GM23338 (cell line): ENCODE results near the gene BAAT. TPM values are rescaled to one million over a fixed set of nuclear protein-coding genes. Genes with fewer than 3 reads are reported as not detected.

Experiments
- ATAC-seq: fragments of 200-7000 bp; cut with Tn5 transposase; 3 replicates; pipeline ENCODE4 v1.9.1; 2020
- DNase-seq: peaks from one replicate; pipeline ENCODE4 v3.0.0-alpha.2; 2015; ENCODE audit warnings: low spot score
- H2AFZ ChIP-seq: fragments of 200-600 bp; sonication (generic); 2 replicates; pipeline ENCODE4 v1.8.0; 2016; ENCODE audit warnings: antibody characterized with exemption, mild to moderate bottlenecking, moderate library complexity
- H3F3A ChIP-seq: fragments of 200-600 bp; sonication (generic); replicated peaks from 2 replicates; pipeline ENCODE4 v1.8.0; 2017; ENCODE audit warnings: antibody characterized with exemption, mixed run types, low read depth
- H3K27ac ChIP-seq: fragments of 200-600 bp; sonication (generic); 2 replicates; pipeline ENCODE4 v1.6.1; 2016; ENCODE audit warnings: low read depth
- H3K27me3 ChIP-seq: fragments of 200-600 bp; sonication (generic); 2 replicates; pipeline ENCODE4 v1.8.0; 2016; ENCODE audit warnings: mild to moderate bottlenecking, mixed run types, moderate library complexity; ENCODE audit not compliant: insufficient read depth
- H3K36me3 ChIP-seq: fragments of 200-600 bp; sonication (generic); 2 replicates; pipeline ENCODE4 v1.8.0; 2016; ENCODE audit warnings: mild to moderate bottlenecking; ENCODE audit not compliant: insufficient read depth
- H3K4me1 ChIP-seq: fragments of 200-600 bp; sonication (generic); 2 replicates; pipeline ENCODE4 v1.8.0; 2016; ENCODE audit warnings: mild to moderate bottlenecking, moderate library complexity; ENCODE audit not compliant: insufficient read depth
- H3K4me2 ChIP-seq: fragments of 200-600 bp; sonication (generic); 2 replicates; pipeline ENCODE4 v1.7.1; 2017; ENCODE audit warnings: mixed run types
- H3K4me3 ChIP-seq: fragments of 200-600 bp; sonication (generic); 2 replicates; pipeline ENCODE4 v1.6.1; 2016; ENCODE audit warnings: mixed run types
- H3K79me2 ChIP-seq: fragments of 200-600 bp; sonication (generic); replicated peaks from 2 replicates; pipeline ENCODE4 v1.8.0; 2017; ENCODE audit warnings: mild to moderate bottlenecking; ENCODE audit not compliant: insufficient read depth
- H3K9me2 ChIP-seq: fragments of 200-600 bp; sonication (generic); 2 replicates; pipeline ENCODE4 v1.8.0; 2017; ENCODE audit not compliant: insufficient read depth
- H4K20me1 ChIP-seq: fragments of 200-600 bp; sonication (generic); replicated peaks from 2 replicates; pipeline ENCODE4 v1.8.0; 2017; ENCODE audit warnings: mild to moderate bottlenecking; ENCODE audit not compliant: insufficient read depth
- H3K27ac Mint-ChIP-seq: 2 replicates; pipeline ENCODE4 v1.8.0; 2020; ENCODE audit warnings: inconsistent platforms, mild to moderate bottlenecking, moderate library complexity, mixed read lengths
- H3K27me3 Mint-ChIP-seq: 3 replicates; pipeline ENCODE4 v1.8.0; 2022; ENCODE audit warnings: low read depth, mild to moderate bottlenecking, moderate library complexity, mixed read lengths, inconsistent platforms; ENCODE audit not compliant: insufficient read depth, poor library complexity
- H3K36me3 Mint-ChIP-seq: 3 replicates; pipeline ENCODE4 v1.8.0; 2021; ENCODE audit warnings: low read depth, mild to moderate bottlenecking, inconsistent platforms, moderate library complexity, mixed read lengths
- H3K4me1 Mint-ChIP-seq: 3 replicates; pipeline ENCODE4 v1.8.0; 2020; ENCODE audit warnings: mild to moderate bottlenecking, inconsistent platforms, mixed read lengths
- H3K4me3 Mint-ChIP-seq: 3 replicates; pipeline ENCODE4 v1.8.0; 2021; ENCODE audit warnings: moderate library complexity, mild to moderate bottlenecking, inconsistent platforms, mixed read lengths
- H3K9me3 Mint-ChIP-seq: 3 replicates; pipeline ENCODE4 v1.8.0; 2020; ENCODE audit warnings: moderate library complexity, mild to moderate bottlenecking, inconsistent platforms, mixed read lengths
- CREB1 ChIP-seq: fragments of 250-450 bp; sonication (Bioruptor Pico); IDR thresholded peaks from 2 replicates; pipeline ENCODE4 v1.5.0; 2020; ENCODE audit warnings: low read depth, mild to moderate bottlenecking, moderate library complexity
- CTCF ChIP-seq, 2 experiments: fragments of 200-600 bp in 1 of 2; sonication (generic) in 1 of 2; conservative IDR thresholded peaks; 2 replicates each; pipeline versions ENCODE4 v1.5.1 to v1.6.1; 2016 to 2017; ENCODE audit warnings: antibody characterized with exemption in 2 of 2, low read depth in 2 of 2, mild to moderate bottlenecking in 2 of 2, moderate library complexity in 1 of 2
- EZH2 ChIP-seq: fragments of 200-600 bp; sonication (generic); IDR thresholded peaks from one replicate; pipeline ENCODE4 v1.8.0; 2017; ENCODE audit warnings: antibody characterized with exemption, mild to moderate bottlenecking, low read depth; ENCODE audit not compliant: unreplicated experiment
- EZH2phosphoT487 ChIP-seq: fragments of 200-600 bp; sonication (generic); IDR thresholded peaks from one replicate; pipeline ENCODE4 v1.8.1; 2018; ENCODE audit warnings: antibody characterized with exemption; ENCODE audit not compliant: unreplicated experiment
- JUNB ChIP-seq: IDR thresholded peaks from one replicate; pipeline ENCODE4 v1.6.1; 2016; ENCODE audit warnings: antibody characterized with exemption; ENCODE audit not compliant: unreplicated experiment
- NANOG ChIP-seq: IDR thresholded peaks from 2 replicates; pipeline ENCODE4 v1.6.1; 2016; ENCODE audit warnings: antibody characterized with exemption, borderline replicate concordance
- POLR2AphosphoS5 ChIP-seq: IDR thresholded peaks from 2 replicates; pipeline ENCODE4 v1.6.1; 2016; ENCODE audit warnings: antibody characterized with exemption, low read depth
- STAT1 ChIP-seq: IDR thresholded peaks from one replicate; pipeline ENCODE4 v1.6.1; 2016; ENCODE audit warnings: antibody characterized with exemption; ENCODE audit not compliant: unreplicated experiment
- ZNF114 ChIP-seq: fragments of 250-450 bp; sonication (Bioruptor Pico); IDR thresholded peaks from 2 replicates; pipeline ENCODE4 v1.5.0; 2020; ENCODE audit warnings: mild to moderate bottlenecking, moderate library complexity
- ZNF331 ChIP-seq: fragments of 250-450 bp; sonication (Bioruptor Pico); IDR thresholded peaks from 2 replicates; pipeline ENCODE4 v1.5.0; 2020; ENCODE audit warnings: low read depth, mild to moderate bottlenecking, moderate library complexity
- ZNF462 ChIP-seq: fragments of 250-450 bp; sonication (Bioruptor Pico); IDR thresholded peaks from 2 replicates; pipeline ENCODE4 v1.5.0; 2020; ENCODE audit warnings: mild to moderate bottlenecking, moderate library complexity
- polyA plus RNA-seq: library from polyadenylated mRNA; unstranded; fragments of >200 nt; fragmentation: Nextera tagmentation; extraction: Ambion mirVana; gene quantifications from 2 replicates; pipeline ENCODE4 v1.2.1, GENCODE V29; 2016
- total RNA-seq: library from RNA; depleted of rRNA; stranded (reverse); fragments of >200 nt; shearing (Covaris generic); gene quantifications from 2 replicates; pipeline ENCODE4 v1.2.3, GENCODE V29; 2014
- TF ChIP-seq, protein P1 (sequence below): IDR thresholded peaks from one replicate; pipeline ENCODE4 v1.6.1; 2018; ENCODE audit warnings: antibody characterized with exemption; ENCODE audit not compliant: unreplicated experiment
- TF ChIP-seq, protein P2 (sequence below): IDR thresholded peaks from 2 replicates; pipeline ENCODE4 v1.6.1; 2016; ENCODE audit warnings: antibody characterized with exemption

The BAAT gene
- total and polyA plus RNA-seq, 2 experiments from 2014 or later, result 0.08 to 0.14 TPM

DNA sequence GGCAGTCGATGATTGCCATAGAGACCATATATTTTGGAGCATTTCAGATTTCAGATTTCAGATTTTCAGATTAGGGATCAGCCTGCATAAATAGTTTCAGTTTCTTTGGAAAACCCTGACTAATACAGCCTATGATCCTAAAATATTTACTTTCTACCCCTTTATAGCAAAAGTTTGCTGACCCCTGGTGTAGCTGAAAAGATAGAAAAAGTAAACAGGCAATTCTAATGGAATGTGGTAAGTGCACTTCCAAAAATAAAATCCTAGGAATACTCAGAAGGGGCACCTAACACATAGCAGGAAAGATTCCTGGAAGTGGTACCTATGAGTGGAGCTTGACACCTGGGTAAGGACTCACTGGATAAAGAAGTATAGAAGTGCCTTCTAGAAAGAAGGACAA lies 34.5 kb downstream of the BAAT start:
- peaks cover 4% of the 10 kb centered on the region for H3K27me3 Mint-ChIP-seq
- H3K36me3 Mint-ChIP-seq, result no peaks in the 10 kb centered on the region
- H3K4me1 Mint-ChIP-seq, result no peaks in the 10 kb centered on the region; the same call in 2 of the 3 replicates
- Histone ChIP-seq H3K79me2 (no peaks in the 10 kb centered on the region), H3K27ac (no peak overlapping the region), H3K4me2 (no peak overlapping the region), H3F3A (no peaks in the 10 kb centered on the region), H2AFZ (no peak overlapping the region), H3K4me3 (no peak overlapping the region), H4K20me1 (no peaks in the 10 kb centered on the region; the same call in 1 of the 2 replicates), H3K27me3 (no peaks in the 10 kb centered on the region), H3K4me1 (no peaks in the 10 kb centered on the region), H3K9me2 (no peaks in the 10 kb centered on the region), H3K36me3 (no peaks in the 10 kb centered on the region)
- no peak overlapping the region for H3K4me3 Mint-ChIP-seq
- ATAC-seq (no peak), DNase-seq (no peak)
- TF ChIP-seq EZH2phosphoT487, result no peak
- no peak for TF ChIP-seq EZH2
- no peak for TF ChIP-seq POLR2AphosphoS5
- TF ChIP-seq ZNF462 (CRISPR knock-in tag), result no peak
- no peak for TF ChIP-seq ZNF331 (CRISPR knock-in tag)
- TF ChIP-seq ZNF114 (CRISPR knock-in tag), result no peak
- TF ChIP-seq, protein P1, sequence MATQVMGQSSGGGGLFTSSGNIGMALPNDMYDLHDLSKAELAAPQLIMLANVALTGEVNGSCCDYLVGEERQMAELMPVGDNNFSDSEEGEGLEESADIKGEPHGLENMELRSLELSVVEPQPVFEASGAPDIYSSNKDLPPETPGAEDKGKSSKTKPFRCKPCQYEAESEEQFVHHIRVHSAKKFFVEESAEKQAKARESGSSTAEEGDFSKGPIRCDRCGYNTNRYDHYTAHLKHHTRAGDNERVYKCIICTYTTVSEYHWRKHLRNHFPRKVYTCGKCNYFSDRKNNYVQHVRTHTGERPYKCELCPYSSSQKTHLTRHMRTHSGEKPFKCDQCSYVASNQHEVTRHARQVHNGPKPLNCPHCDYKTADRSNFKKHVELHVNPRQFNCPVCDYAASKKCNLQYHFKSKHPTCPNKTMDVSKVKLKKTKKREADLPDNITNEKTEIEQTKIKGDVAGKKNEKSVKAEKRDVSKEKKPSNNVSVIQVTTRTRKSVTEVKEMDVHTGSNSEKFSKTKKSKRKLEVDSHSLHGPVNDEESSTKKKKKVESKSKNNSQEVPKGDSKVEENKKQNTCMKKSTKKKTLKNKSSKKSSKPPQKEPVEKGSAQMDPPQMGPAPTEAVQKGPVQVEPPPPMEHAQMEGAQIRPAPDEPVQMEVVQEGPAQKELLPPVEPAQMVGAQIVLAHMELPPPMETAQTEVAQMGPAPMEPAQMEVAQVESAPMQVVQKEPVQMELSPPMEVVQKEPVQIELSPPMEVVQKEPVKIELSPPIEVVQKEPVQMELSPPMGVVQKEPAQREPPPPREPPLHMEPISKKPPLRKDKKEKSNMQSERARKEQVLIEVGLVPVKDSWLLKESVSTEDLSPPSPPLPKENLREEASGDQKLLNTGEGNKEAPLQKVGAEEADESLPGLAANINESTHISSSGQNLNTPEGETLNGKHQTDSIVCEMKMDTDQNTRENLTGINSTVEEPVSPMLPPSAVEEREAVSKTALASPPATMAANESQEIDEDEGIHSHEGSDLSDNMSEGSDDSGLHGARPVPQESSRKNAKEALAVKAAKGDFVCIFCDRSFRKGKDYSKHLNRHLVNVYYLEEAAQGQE, result no peak
- TF ChIP-seq NANOG, result no peak
- TF ChIP-seq CTCF (conservative IDR thresholded peaks at IDR 0.05; ENCODE audit: low read depth in 2 of 2), result no peak
- TF ChIP-seq, protein P2, sequence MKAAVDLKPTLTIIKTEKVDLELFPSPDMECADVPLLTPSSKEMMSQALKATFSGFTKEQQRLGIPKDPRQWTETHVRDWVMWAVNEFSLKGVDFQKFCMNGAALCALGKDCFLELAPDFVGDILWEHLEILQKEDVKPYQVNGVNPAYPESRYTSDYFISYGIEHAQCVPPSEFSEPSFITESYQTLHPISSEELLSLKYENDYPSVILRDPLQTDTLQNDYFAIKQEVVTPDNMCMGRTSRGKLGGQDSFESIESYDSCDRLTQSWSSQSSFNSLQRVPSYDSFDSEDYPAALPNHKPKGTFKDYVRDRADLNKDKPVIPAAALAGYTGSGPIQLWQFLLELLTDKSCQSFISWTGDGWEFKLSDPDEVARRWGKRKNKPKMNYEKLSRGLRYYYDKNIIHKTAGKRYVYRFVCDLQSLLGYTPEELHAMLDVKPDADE, result no peak
- TF ChIP-seq JUNB, result no peak
- TF ChIP-seq CREB1 (CRISPR knock-in tag), result no peak
- TF ChIP-seq STAT1, result no peak
- no peaks in the 10 kb centered on the region for H3K9me3 Mint-ChIP-seq
- no peak overlapping the region for H3K27ac Mint-ChIP-seq
